HG02943 (cell line): ENCODE data around the gene ACE.

Experiments
- ATAC-seq: cut with Tn5 transposase; IDR thresholded peaks from one replicate; pipeline ENCODE4 v1.9.1; 2021; ENCODE audit warnings: mild to moderate bottlenecking, low read depth, moderate library complexity; ENCODE audit not compliant: unreplicated experiment

The ACE gene

GRCh38 chr17:63476854-63477479 is at the start of gene ACE:
Gene ACE (plus strand): TSS chr17:63477061. CDS start chr17:63477095, 34 bp downstream.
- ATAC-seq, result no peak

- no peak for ATAC-seq
Observed at GRCh38 chr17:63429766-63430165, 47.1 kb upstream of the ACE start.

DNA sequence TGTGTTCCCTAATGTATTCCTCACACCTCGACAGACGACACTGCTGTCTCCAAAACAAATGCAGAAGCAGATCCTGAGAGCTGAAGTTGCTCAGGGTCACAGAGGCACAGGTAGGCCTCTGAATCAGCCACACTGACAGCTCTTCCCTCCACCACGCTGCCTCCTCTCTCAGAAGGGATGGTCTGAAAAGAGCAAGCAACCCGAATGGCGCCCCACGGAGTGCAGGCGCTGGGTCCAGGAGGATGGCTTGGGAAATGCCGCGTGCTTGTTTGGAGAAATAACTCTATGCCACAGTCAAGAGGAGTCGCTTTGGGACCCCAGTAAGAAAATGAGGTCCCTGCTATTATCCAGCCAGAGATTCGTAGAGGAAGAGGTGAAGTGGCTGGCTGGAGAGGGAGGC is 46.6 kb upstream of the ACE start:
- no peak for ATAC-seq

DNA sequence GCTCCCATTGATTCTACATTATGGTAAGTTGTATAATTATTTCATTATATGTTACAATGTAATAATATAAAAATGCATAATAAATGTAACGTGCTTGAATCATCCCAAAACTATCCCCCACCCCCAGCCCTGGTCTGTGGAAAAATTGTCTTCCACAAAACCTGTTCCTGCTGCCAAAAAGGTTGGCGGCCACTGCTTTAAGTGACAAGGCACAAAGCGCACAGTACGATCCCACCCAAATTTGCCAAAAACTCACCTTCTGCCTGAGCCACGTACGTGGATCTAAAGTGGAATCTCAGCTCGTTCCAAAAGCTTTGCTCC is 45.3 kb upstream of the ACE start:
- ATAC-seq, result no peak

DNA sequence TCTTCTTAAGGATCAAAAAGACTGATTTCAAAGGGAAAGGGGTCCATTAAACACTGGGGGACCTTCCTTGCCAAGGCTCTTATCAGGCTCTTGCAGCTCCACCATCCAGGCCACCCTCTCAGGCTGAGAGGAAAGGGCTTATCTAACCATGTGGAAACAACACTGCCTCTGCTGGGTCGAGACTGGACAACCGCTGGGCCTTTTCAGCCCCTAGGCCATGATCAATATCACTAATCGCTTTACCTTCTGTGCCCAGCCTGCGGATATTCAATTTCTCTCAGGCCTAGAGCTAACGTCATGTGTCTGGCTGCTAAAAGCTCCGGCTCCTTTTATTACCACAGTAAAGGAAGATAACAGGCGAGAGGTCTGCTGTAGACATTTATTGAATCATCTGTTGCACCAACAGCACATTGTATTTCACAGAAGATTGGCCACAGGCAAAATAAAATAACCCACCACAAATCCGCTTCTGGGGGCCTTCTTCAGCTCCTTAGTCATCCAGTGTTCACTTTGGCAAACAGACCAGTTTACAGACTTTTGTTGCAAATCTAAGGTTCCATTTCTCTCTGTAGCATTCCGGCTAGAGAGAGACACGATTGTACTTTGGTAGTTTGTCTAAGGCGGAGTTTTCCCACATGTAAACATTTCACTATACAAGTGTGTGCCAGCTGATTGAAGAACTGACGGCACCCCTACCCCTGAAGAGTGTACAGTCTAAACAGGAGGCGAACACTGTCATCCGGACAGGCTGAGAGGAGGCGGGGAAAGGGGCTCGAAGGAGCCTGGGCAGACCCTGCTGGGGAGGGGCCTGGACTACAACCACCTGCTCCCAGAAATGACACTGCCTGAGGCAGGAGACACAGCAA is 44.7 kb upstream of the ACE start:
- ATAC-seq, result no peak

DNA sequence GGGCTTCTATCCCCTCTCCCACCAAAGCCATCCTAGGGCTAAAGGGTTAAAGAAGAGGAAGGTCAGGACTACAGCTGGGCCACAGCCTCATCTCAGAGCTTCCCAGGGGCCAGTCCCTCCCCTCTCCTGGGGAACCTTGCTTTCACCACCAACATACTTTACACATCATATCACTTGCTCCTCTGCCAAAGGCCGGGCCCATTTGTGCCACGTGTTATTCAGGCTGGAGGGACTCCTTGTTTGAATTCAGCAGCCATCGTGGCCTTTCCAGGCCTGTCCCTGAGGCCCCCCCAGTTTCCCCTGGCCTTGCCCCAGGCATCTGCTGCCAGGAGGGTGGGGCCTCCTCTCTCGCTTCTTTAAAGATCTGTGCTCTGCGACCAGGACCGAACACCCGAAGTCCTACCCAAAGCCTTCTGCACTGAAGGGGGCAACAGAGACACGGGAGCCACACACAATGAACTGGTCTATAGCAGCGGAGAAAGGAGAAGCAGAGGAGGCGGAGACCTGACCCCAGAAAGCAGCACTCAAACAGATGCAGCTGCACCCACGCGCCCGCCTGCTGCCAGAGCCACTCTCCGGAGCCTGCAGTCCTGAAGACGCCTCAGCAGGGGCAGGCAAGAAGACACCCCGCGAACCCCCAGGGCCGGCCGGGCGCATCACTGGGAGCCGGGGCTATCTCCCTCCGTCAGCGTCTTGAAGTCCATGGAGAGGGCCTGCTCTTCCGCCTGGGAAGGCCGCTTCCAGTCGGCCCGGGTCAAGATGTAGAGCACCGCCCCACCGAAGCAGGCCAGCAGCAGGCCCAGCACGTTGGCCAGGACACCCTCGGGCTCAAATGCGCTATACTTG is 42.9 kb upstream of the ACE start:
- ATAC-seq, result no peak

DNA sequence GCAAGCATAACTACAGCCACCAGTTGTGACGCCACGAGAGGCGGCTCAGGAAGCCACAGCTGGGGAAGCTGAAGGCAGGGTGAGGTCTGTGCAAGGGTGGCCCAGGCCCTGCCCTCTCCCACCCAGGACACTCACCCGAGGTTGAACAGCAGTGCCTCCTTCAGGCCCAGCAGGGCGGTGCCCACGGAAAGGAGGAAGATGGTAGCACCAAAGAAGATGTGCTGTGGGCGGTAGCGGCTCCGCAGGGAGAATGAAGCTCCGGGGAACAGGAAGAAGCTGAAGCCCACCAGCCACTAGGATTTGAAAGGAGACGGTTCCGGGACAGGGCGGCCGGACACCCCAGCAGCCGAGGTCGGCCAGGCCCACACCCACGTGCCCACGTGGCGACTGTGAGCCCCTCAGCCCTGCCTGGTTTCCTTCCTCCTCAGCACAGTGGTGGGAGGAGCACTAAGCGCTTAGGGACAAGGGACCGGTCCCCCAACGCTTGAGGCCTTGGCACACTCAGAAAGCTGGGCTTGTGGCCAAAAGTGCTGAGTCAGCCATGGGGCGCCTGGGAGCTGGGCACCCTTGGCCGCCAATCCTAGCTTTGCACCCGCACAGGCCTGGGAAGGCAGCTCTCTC is 41.8 kb upstream of the ACE start:
- no peak for ATAC-seq

DNA sequence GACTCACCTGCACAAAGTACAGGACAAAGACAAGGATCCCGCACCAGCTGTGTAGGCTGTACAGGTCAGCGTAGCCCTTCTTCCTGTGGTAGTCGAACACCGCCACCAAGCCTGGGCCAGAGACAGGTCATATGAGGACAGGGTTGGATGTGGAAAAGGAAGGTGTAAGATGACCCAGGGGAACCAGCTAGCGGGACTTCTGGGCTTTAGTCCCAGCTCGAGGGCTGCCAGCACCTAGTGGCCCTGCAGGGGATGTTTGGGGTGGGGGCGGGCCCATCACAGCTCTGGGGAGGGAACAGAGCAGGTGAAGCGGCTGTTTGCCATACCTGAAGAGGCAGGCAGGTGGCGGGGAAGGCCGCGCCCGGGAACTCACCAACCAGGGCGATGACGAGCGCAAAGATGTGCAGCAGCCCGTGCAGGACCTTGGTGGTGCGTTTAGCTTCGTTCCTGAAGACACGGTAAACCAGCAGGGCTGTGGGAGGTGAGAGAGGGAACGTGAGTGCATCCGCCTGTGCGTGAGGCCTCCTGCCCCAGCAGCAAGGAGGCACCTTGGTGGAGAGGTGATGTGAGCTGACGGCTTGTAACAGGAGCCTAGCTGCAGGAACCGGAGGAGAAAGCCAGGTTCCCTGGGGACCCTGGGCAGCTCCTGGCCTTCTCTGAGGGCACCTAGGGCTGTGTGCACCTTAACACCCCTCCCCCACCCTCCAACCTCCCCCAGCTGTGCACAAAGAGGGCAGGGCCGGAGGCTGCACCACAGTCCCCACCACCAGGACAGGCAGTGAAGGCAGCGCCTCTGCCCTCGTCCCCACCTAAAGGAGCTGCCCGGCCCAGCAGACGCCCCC is 41.0 kb upstream of the ACE start:
- no peak for ATAC-seq

GRCh38 chr17:63436523-63437110 is 40.2 kb upstream of the ACE start:
- ATAC-seq, result no peak

- no peak for ATAC-seq
Observed at GRCh38 chr17:63437287-63438091, 39.4 kb upstream of the ACE start.

DNA sequence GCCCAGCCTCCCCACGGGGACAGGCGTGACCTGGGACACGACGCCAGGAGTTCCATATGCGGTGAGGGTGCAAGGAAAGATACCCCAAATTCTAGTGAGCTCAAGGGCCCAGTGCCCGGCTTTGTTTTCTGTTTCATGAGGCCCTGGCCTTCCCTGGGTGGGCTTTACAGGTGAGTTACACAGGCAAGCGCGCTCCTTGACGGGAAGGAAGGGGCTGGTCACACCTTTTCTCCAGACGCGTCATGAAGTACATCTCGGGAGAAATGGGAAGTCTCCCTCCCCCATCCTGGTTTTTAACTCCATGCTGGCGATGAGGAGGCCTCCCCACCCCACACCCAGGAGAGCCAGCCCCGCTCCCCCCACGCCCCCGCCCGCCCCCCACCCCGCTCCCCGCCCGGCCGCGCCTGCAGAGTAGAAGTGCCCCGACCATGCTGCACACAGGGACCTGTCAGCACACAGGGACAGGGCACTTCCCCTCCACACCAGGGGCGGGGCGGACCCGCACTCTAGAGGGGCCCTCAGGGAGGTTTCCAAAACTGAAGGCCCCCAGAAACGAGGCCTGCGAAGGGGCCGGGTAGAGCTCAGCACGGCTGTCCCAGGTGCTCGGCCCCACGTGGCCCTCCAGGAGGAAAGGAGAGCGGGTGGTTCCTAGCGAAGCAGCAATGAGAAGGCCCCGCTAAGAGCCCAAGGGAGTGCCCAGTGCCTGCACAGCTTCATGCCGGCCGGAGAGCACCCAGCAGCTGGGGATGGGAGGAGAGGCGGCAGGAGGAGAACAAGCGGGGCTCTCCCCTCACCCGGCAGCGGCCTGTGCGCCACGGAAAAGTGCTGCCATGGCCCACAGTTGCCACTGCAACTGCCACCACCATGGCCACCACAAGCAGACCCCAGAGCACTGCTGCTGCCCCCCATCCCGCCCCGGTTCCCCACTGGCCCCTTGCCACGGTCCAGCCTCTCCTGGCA is 38.5 kb upstream of the ACE start:
- ATAC-seq, result no peak

- no peak for ATAC-seq
Observed at GRCh38 chr17:63439687-63440086, 37.2 kb upstream of the ACE start.

DNA sequence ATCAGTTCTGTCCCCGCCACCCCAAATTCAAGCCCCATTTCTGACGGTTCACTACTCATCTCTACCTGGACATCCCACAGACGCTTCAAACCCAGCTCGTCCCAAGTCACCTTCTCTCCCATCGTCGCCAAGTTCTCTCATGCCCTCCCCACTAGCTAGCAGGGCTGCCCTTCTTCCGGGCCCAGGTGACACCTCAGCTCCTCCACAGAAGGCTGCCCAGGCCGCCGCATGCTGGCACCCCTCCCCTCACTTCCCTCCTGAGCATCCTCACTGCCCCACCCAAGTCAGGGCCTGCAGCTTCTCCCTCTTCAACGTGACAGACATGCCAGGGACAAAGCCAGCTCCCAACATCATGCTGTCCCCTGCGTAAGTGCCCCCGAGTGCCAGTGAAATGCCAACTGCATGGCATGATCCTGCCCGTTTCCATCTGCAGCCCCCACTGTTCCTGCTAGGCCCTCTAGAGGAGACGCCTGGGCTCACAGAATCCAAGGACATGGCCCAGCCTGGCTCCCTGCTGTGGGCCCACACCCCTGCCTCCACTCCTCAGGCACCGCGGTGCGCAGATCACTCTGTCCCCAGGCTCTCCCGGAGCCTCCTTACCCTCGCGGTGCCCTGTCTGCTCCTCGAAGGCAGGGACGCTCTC is 36.6 kb upstream of the ACE start:
- ATAC-seq, result no peak

DNA sequence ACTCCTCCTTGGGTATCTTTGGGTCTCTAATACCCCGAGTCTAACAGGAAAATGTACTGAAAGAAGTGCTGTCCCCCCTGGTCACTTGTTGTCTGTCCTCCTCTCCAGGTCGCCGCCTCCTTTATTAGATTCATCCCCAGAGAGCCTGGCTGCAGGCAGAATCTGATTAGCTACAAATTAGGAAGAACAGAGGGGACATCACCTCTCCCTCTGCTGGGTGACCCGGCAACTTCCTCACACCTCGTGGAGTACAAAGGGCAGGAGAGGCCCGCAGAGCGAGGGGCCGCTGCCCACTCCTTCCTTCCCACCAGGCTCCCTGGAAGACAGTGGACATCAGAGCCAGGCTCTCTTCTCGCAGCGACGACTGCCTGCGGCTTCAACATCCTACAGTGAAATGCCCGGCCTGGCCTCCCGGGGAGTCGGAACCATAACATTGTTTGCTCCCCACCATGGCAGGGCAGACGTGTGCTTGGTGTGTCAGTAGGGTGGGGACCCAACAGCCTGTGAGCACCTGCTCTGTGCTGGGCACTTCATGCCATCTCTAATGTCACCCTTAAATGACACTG is 36.0 kb upstream of the ACE start:
- no peak for ATAC-seq

GRCh38 chr17:63441654-63442053 is 35.2 kb upstream of the ACE start:
- ATAC-seq, result no peak

DNA sequence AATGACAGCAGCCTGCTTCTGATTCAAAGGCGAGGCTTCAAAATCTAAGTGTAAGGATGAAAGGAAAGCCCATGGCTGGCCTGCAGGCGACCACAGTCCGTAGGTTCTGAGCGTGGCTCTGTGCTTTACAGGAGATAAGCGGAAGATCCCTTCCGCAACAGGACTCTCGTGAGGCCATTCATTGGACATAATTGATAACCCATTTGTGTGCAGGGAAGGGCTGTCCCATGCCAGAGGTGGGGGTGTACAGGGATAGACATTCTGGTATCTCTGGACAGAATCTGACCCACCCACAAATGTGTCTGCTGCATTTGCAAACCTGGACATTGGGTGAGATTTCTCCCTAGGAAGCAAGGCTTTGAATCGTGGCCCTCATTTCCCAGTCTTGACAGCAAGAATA is 34.8 kb upstream of the ACE start:
- ATAC-seq, result no peak

DNA sequence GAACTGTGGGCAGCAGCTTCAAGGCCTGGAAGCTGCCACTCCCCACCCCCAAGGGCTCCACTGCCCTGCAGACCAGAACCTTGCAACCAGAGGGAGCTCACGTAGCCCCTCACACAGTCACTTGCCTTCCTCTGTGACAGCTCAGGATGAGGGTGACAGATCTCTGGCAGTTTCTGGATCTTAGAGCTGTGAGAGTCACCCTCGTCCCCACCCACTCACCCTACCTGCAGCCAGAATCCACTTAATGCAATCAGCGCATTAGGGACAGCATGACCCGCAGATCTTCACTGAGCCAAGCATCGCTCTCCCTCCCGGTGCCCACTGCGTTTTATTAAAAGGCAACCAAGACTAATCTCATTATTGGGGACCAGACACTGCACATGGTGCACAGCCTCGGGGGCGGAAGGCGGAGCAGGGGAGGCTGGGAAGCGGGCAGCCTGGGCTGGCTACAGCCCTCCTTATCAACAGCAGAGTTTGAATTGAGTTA is 34.3 kb upstream of the ACE start:
- no peak for ATAC-seq
